C4-2B (cell line): ENCODE results near the gene ARHGEF1.

Source experiments
- ZFX ChIP-seq: fragments of 450-650 bp; IDR thresholded peaks from 2 replicates; pipeline ENCODE4 v1.6.1; 2017
- TF ChIP-seq, protein P1 (sequence below): fragments of 450-650 bp; conservative IDR thresholded peaks from 2 replicates; pipeline ENCODE4 v1.5.1; 2017; ENCODE audit warnings: mild to moderate bottlenecking

DNA sequence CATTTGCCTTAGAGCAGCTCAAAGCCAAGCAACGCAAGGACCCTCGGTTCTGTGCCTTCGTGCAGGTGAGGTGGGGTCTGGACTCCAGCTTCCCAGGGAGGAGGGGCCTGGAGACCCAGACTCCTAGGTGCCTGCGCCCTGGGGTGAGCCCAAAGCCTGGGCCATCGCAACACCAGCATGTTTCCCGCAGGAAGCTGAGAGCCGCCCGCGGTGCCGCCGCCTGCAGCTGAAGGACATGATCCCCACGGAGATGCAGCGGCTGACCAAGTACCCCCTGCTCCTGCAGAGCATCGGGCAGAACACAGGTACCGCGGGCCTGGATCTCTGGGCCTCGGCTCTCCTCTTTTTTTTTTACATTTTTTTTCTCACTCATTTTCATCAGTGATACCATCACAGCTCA is 19.6 kb downstream of the ARHGEF1 start:
- TF ChIP-seq, protein P1, sequence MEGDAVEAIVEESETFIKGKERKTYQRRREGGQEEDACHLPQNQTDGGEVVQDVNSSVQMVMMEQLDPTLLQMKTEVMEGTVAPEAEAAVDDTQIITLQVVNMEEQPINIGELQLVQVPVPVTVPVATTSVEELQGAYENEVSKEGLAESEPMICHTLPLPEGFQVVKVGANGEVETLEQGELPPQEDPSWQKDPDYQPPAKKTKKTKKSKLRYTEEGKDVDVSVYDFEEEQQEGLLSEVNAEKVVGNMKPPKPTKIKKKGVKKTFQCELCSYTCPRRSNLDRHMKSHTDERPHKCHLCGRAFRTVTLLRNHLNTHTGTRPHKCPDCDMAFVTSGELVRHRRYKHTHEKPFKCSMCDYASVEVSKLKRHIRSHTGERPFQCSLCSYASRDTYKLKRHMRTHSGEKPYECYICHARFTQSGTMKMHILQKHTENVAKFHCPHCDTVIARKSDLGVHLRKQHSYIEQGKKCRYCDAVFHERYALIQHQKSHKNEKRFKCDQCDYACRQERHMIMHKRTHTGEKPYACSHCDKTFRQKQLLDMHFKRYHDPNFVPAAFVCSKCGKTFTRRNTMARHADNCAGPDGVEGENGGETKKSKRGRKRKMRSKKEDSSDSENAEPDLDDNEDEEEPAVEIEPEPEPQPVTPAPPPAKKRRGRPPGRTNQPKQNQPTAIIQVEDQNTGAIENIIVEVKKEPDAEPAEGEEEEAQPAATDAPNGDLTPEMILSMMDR: no peak
- TF ChIP-seq ZFX: no peak
